Fibroblast of the aortic adventitia (primary cell): ENCODE results near the gene UNKL. TPM values are rescaled to one million over a fixed set of nuclear protein-coding genes. Genes with fewer than 3 reads are reported as not detected.
"Not testable (repeated sequence)": the region's sequence is repeated elsewhere in the genome, so short reads cannot be mapped to it uniquely, and the experiment has no call there.

Experiments used
- DNase-seq: peaks from one replicate; pipeline ENCODE4 v3.0.0-alpha.2; 2010; ENCODE audit warnings: low read depth
- H3K4me3 ChIP-seq: 2 replicates; pipeline ENCODE4 v1.5.1; 2011; ENCODE audit warnings: low read depth, mild to moderate bottlenecking, control low read depth, low read length, moderate library complexity
- total RNA-seq: library from RNA; depleted of rRNA; stranded (reverse); fragments of >200 nt; gene quantifications from 2 replicates; pipeline ENCODE4 v1.2.3, GENCODE V29; 2012; ENCODE audit warnings: low replicate concordance
- TF ChIP-seq, protein P1 (sequence below): IDR thresholded peaks from 2 replicates; pipeline ENCODE4 v1.5.1; 2011; ENCODE audit warnings: mild to moderate bottlenecking, low read length, control low read depth, inconsistent platforms; ENCODE audit not compliant: insufficient read depth

Gene UNKL
- total RNA-seq, 1 donor = 11.5 TPM

DNA sequence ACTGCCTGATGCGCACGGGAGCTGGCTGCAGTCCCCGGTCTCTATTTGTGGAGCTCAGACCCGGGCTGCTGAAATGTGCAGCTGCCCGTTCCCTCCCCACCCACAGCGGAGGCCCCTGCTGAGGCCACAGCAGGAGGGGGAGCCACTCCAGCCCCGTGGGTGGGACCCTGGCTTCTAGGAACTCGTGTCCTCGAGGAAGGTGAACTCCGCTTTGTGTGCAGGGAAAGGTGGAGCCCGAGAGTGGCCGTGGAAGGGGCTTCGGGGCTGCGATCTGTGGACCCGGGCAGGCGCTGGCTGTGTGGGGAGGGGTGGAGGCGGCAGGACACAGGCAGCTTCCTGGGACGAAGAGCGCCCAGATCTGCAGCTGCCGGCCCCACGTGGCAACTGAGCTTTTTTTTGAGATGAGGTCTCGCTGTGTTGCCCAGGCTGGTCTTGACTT, 26.9 kb upstream of the UNKL start:
- DNase-seq = no peak
- TF ChIP-seq, protein P1, sequence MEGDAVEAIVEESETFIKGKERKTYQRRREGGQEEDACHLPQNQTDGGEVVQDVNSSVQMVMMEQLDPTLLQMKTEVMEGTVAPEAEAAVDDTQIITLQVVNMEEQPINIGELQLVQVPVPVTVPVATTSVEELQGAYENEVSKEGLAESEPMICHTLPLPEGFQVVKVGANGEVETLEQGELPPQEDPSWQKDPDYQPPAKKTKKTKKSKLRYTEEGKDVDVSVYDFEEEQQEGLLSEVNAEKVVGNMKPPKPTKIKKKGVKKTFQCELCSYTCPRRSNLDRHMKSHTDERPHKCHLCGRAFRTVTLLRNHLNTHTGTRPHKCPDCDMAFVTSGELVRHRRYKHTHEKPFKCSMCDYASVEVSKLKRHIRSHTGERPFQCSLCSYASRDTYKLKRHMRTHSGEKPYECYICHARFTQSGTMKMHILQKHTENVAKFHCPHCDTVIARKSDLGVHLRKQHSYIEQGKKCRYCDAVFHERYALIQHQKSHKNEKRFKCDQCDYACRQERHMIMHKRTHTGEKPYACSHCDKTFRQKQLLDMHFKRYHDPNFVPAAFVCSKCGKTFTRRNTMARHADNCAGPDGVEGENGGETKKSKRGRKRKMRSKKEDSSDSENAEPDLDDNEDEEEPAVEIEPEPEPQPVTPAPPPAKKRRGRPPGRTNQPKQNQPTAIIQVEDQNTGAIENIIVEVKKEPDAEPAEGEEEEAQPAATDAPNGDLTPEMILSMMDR = no peak
- H3K4me3 ChIP-seq = no peak overlapping the region

- not testable (repeated sequence) for H3K4me3 ChIP-seq, DNase-seq
Measured at GRCh38 chr16:1439699-1440074, 25.2 kb upstream of the UNKL start.

DNA sequence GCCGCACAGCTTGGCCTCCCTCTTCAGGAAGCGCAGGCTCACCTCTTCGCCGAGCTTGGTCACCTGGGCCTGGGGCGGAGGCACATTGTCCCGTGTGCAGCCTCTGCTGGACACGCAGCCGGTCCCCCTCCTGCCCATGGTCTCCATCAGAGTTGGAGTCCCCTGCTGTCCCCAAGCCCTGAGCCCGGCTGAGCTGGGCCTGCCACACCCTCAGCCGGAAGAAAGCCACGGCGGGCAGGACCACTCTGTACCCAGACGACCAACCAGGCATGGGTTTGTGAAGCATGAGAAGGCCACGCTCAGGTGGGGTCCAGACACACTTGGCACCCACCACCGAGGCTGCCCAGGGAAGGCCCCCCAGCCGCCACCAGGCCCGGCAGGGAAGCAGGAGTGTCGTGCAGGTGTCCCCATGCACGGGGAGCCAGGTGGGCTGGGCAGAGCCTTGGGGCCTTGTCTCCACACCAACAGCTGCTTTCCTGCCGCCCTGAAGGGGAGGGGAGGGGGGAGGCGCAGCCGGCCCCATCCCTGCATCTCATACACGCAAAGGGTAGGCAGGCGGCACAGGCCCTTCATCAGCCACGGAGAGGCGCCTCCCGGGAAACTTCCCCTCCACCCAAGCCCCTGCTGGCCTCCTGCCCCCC, 24.7 kb upstream of the UNKL start:
- no peak for DNase-seq
- no peak overlapping the region for H3K4me3 ChIP-seq
- TF ChIP-seq, protein P1 = no peak

DNA sequence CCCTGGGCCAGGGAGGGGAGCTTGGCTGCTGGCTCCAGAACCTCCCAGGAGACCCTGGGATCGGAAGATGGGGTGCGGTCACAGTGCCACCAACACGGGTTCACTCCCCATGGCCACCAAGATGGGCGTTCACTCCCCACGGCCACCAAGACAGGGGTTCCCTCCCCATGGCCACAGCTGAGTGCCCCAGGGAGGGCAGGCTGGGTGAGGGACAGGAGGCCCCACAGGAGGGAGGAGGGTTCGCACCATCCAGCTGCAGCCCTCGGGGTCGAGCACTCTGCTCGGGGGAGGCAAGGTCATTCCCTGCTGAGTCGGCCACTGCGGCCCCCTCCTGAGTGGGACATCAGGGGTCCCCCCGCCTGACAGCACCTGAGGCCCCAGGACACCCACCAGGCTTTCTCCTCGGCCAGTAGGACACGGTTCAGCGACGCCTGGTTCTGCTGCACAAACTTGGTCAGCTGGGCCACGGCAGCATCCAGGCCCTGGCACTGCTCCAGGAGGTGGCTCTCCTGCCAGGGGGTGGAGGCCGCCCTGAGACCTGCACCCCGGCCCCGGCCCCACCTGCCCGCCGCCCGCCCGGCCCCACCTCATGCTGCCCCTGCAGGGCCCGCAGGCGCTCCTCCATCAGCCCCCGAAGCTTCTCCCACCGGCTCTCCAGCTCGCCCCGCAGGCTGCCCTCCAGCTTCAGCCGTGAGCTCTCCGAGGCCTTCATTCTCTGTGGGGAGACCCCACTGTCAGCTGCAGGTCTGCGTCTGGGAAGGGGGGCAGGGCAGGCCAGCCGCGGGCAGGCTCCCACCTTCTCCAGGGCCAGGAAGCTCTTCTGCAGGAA, 23.9 kb upstream of the UNKL start:
- H3K4me3 ChIP-seq = no peak overlapping the region
- no peak for DNase-seq
- TF ChIP-seq, protein P1 = no peak

DNA sequence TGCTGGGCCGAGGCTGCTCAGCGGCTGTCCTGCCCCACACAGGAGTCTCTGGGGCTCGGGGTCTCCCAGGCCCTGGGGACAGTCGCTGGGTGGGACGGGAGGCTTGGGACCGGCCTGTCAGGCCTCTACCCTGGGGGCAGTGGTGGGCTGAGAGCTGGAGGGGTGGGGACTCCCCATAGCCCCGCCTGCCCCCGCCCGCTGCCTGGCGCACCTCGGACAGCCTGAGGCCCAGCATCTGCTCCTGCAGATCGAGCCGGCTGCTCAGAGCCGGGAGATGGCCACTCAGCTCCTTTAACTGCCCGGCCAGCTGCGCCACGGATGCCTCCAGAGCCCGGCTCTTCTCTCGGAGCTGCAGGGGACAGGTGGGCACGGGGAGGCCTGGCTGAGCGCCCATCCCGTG, 23.1 kb upstream of the UNKL start:
- no peak for DNase-seq
- H3K4me3 ChIP-seq = no peak overlapping the region
- TF ChIP-seq, protein P1 = no peak

GRCh38 chr16:1436731-1437355, 22.3 kb upstream of the UNKL start:
- TF ChIP-seq, protein P1 = no peak
- DNase-seq = no peak

More at GRCh38 chr16:1436731-1437355, 22.3 kb upstream of the UNKL start:
- no peak overlapping the region for H3K4me3 ChIP-seq
